ENCODE data around the gene EXOSC3. TPM values are rescaled to one million over a fixed set of nuclear protein-coding genes. Genes with fewer than 3 reads are reported as not detected.

EXOSC3 gene
- total and polyA plus RNA-seq, 2 of the 13 experiments (the other 11 are each of a cell fraction or from before 2014, with no cell fraction given): 17.5 to 68.7 TPM

- TF ChIP-seq ZNF672 (CRISPR knock-in tag; IDR thresholded peaks at IDR 0.05) (peak; percentile 83; the same call in 1 of the 2 replicates), ZNF382 (CRISPR knock-in tag; IDR thresholded peaks at IDR 0.05; ENCODE audit: borderline replicate concordance) (no peak), ZNF280B (CRISPR knock-in tag; IDR thresholded peaks at IDR 0.05; ENCODE audit: borderline replicate concordance) (peak; percentile 88; the same call in 1 of the 2 replicates), FOXO1 (CRISPR knock-in tag; IDR thresholded peaks at IDR 0.05) (peak; percentile 92), TRIM24 (CRISPR knock-in tag; IDR thresholded peaks at IDR 0.05) (no peak), ZNF660 (CRISPR knock-in tag; IDR thresholded peaks at IDR 0.05; ENCODE audit: borderline replicate concordance, low read depth) (peak; percentile 23; the same call in 1 of the 2 replicates), ARID2 (CRISPR knock-in tag; IDR thresholded peaks at IDR 0.05; ENCODE audit: borderline replicate concordance) (peak; percentile 99), HCFC1 (IDR thresholded peaks at IDR 0.05; ENCODE audit: low read depth, low read length) (peak; percentile 81), SKI (IDR thresholded peaks at IDR 0.05; ENCODE audit: partially characterized antibody) (peak; percentile 75), HNRNPK (IDR thresholded peaks at IDR 0.05; ENCODE audit: low read depth, low read length, poor library complexity, severe bottlenecking) (peak; percentile 87), PHF5A (CRISPR knock-in tag; IDR thresholded peaks at IDR 0.05; ENCODE audit: low read depth, unreplicated experiment) (peak; percentile 93), ZBTB21 (CRISPR knock-in tag; IDR thresholded peaks at IDR 0.05) (peak; percentile 65), ZNF138 (CRISPR knock-in tag; IDR thresholded peaks at IDR 0.05; ENCODE audit: low read depth) (no peak), ZNF503 (CRISPR knock-in tag; IDR thresholded peaks at IDR 0.05) (peak; percentile 49; the same call in 1 of the 2 replicates), AKNA (CRISPR knock-in tag; IDR thresholded peaks at IDR 0.05; ENCODE audit: borderline replicate concordance) (no peak)
- TF ChIP-seq, protein P1, sequence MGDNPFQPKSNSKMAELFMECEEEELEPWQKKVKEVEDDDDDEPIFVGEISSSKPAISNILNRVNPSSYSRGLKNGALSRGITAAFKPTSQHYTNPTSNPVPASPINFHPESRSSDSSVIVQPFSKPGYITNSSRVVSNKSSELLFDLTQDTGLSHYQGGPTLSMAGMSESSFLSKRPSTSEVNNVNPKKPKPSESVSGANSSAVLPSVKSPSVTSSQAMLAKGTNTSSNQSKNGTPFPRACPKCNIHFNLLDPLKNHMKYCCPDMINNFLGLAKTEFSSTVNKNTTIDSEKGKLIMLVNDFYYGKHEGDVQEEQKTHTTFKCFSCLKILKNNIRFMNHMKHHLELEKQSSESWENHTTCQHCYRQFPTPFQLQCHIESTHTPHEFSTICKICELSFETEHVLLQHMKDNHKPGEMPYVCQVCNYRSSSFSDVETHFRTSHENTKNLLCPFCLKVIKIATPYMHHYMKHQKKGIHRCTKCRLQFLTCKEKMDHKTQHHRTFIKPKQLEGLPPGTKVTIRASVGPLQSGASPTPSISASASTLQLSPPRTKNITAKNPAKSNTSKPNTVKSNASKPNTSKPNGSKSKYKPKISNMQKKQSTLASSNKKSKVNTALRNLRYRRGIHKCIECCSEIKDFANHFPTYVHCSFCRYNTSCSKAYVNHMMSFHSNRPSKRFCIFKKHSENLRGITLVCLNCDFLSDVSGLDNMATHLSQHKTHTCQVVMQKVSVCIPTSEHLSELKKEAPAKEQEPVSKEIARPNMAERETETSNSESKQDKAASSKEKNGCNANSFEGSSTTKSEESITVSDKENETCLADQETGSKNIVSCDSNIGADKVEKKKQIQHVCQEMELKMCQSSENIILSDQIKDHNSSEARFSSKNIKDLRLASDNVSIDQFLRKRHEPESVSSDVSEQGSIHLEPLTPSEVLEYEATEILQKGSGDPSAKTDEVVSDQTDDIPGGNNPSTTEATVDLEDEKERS (CRISPR knock-in tag; IDR thresholded peaks at IDR 0.05): peak; percentile 93
These were observed 15.9 kb upstream of the EXOSC3 start, which contains the start of gene DCAF10 (continued) for GRCh38 chr9:37800631-37801286.
